CD4-positive, alpha-beta T cell treated with Interleukin-17A for 1 hour (primary cell): Measurements from ENCODE around the gene NXPH1.

Experiments used
- DNase-seq: peaks from one replicate; pipeline ENCODE4 v3.0.0-alpha.2; 2020

Gene NXPH1

GRCh38 chr7:8437606-8438005, 4.2 kb downstream of the NXPH1 start:
- no peak for DNase-seq

- DNase-seq: no peak
Observed at GRCh38 chr7:8440670-8441069, 7.3 kb downstream of the NXPH1 start.

- DNase-seq: no peak
Observed at GRCh38 chr7:8441106-8441965, 7.9 kb downstream of the NXPH1 start.

- DNase-seq: no peak
Observed at GRCh38 chr7:8442051-8442813, 8.8 kb downstream of the NXPH1 start.

- DNase-seq: peak; percentile 11
Observed at GRCh38 chr7:8442814-8443304, 9.4 kb downstream of the NXPH1 start.

- DNase-seq: no peak
Observed at GRCh38 chr7:8443576-8444467, 10.4 kb downstream of the NXPH1 start.

- no peak for DNase-seq
Observed at GRCh38 chr7:8444468-8444769, 11.0 kb downstream of the NXPH1 start.

GRCh38 chr7:8453535-8453934, 20.1 kb downstream of the NXPH1 start:
- DNase-seq: no peak

GRCh38 chr7:8455426-8455825, 22.0 kb downstream of the NXPH1 start:
- no peak for DNase-seq

- no peak for DNase-seq
Observed at GRCh38 chr7:8462309-8462708, 28.9 kb downstream of the NXPH1 start.

- no peak for DNase-seq
Observed at GRCh38 chr7:8465338-8465737, 31.9 kb downstream of the NXPH1 start.

GRCh38 chr7:8480527-8480926, 47.1 kb downstream of the NXPH1 start:
- DNase-seq: no peak

GRCh38 chr7:8481096-8481495, 47.7 kb downstream of the NXPH1 start:
- DNase-seq: no peak

GRCh38 chr7:8481752-8482446, 48.5 kb downstream of the NXPH1 start:
- no peak for DNase-seq

GRCh38 chr7:8490391-8491045, 57.1 kb downstream of the NXPH1 start:
- DNase-seq: no peak

- DNase-seq: no peak
Observed at GRCh38 chr7:8491106-8491505, 57.7 kb downstream of the NXPH1 start.

GRCh38 chr7:8491544-8492489, 58.4 kb downstream of the NXPH1 start:
- DNase-seq: no peak

GRCh38 chr7:8499128-8499527, 65.7 kb downstream of the NXPH1 start:
- DNase-seq: no peak

- DNase-seq: no peak
Observed at GRCh38 chr7:8500286-8500685, 66.9 kb downstream of the NXPH1 start.

- DNase-seq: no peak
Observed at GRCh38 chr7:8507566-8507965, 74.2 kb downstream of the NXPH1 start.

- DNase-seq: no peak
Observed at GRCh38 chr7:8509621-8510020, 76.2 kb downstream of the NXPH1 start.
